Myocyte (in vitro differentiated cells): ENCODE results near the gene MRPL33. TPM values are rescaled to one million over a fixed set of nuclear protein-coding genes. Genes with fewer than 3 reads are reported as not detected.
"Not testable (repeated sequence)": the region's sequence is repeated elsewhere in the genome, so short reads cannot be mapped to it uniquely, and the experiment has no call there.

ENCODE experiments used
- DNase-seq: peaks from one replicate; pipeline ENCODE4 v3.0.0-alpha.2; 2012; ENCODE audit warnings: low read depth
- total RNA-seq: library from RNA; depleted of rRNA; stranded (reverse); fragments of >200 nt; gene quantifications from 2 replicates; pipeline ENCODE4 v1.2.3, GENCODE V29; 2014

The MRPL33 gene
- total RNA-seq, 1 donor from 2014 or later, result 134 TPM

GRCh38 chr2:27739058-27739373, 32.5 kb upstream of the MRPL33 start:
- no peak for DNase-seq

GRCh38 chr2:27741673-27742072, 29.8 kb upstream of the MRPL33 start:
- DNase-seq, result no peak

GRCh38 chr2:27742571-27742970, 28.9 kb upstream of the MRPL33 start:
- no peak for DNase-seq

GRCh38 chr2:27745494-27745893, 26.0 kb upstream of the MRPL33 start:
- DNase-seq, result not testable (repeated sequence)

GRCh38 chr2:27746325-27746724, 25.2 kb upstream of the MRPL33 start:
- DNase-seq, result no peak

- peak; percentile 61 for DNase-seq
Measured at GRCh38 chr2:27747827-27748352, 23.6 kb upstream of the MRPL33 start.

GRCh38 chr2:27748803-27749554, 22.5 kb upstream of the MRPL33 start:
- not testable (repeated sequence) for DNase-seq

- DNase-seq, result no peak
Measured at GRCh38 chr2:27751377-27751776, 20.1 kb upstream of the MRPL33 start.

GRCh38 chr2:27752551-27753237, 18.8 kb upstream of the MRPL33 start:
- no peak for DNase-seq

- DNase-seq, result peak; percentile 85
Measured at GRCh38 chr2:27754138-27754588, 17.4 kb upstream of the MRPL33 start.

GRCh38 chr2:27754831-27755230, 16.7 kb upstream of the MRPL33 start:
- DNase-seq, result no peak

GRCh38 chr2:27756091-27756490, 15.4 kb upstream of the MRPL33 start:
- no peak for DNase-seq

- peak; percentile 88 for DNase-seq
Measured at GRCh38 chr2:27756544-27757498, 14.7 kb upstream of the MRPL33 start.

- DNase-seq, result no peak
Measured at GRCh38 chr2:27762951-27763906, 8.3 kb upstream of the MRPL33 start.

- no peak for DNase-seq
Measured at GRCh38 chr2:27763907-27764267, 7.6 kb upstream of the MRPL33 start.

- DNase-seq, result not testable (repeated sequence)
Measured at GRCh38 chr2:27764526-27764925, 7.0 kb upstream of the MRPL33 start.

GRCh38 chr2:27765621-27766286, 5.8 kb upstream of the MRPL33 start:
- no peak for DNase-seq

GRCh38 chr2:27766287-27766661, 5.2 kb upstream of the MRPL33 start:
- no peak for DNase-seq

- no peak for DNase-seq
Measured at GRCh38 chr2:27771202-27771547, 344 bp upstream of the MRPL33 start.

GRCh38 chr2:27772804-27773203, 1.3 kb downstream of the MRPL33 start:
- DNase-seq, result no peak
